Measurements from ENCODE around the gene SEC14L1. TPM values are rescaled to one million over a fixed set of nuclear protein-coding genes. Genes with fewer than 3 reads are reported as not detected.

The SEC14L1 gene
- total RNA-seq, 1 experiment from 2014 or later, result 25.8 TPM

DNA sequence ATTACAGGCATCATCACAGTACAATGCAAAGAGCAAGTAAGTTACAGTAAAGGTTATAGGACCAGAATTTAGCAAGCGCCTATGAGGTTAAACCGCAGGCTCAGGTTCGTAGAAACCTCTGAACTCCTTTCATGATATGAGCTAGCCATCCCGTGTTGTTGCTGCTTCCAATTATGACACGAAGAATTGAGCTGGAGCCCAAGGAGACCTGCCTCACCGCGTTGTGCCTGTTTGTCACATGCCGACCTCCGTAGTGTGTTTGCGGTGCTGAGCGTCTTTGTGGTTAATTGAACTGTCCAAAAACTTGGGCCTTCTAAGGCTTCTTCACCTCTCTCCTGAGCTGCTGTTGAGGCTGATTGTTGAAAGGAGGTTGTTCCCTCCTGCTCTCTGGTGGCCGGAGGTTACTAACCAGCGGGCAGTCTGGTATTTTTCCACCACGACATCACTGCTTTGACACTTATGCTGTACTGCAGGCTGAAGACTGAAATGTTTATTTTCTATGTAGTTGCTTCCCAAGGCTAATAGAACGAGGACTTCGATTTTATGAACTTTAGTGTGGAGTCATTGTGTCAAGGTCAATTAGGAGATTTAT is 67.5 kb downstream of the SEC14L1 start:
- Mint-ChIP-seq H3K4me3 (ENCODE audit: unreplicated experiment) (no peak overlapping the region), H3K36me3 (ENCODE audit: insufficient read depth, unreplicated experiment) (peaks cover 74% of the 10 kb centered on the region), H3K27ac (ENCODE audit: low read depth, unreplicated experiment) (no peak overlapping the region), H3K27me3 (ENCODE audit: insufficient read depth, unreplicated experiment) (no peaks in the 10 kb centered on the region), H3K4me1 (ENCODE audit: insufficient read depth, unreplicated experiment) (no peaks in the 10 kb centered on the region), H3K9me3 (ENCODE audit: unreplicated experiment) (no peaks in the 10 kb centered on the region)
- ChIA-PET POLR2A (interaction anchor here (0.5 to 1.8 kb wide), 5 partner anchors 9 to 148 kb away, joined by 3 to 7 read pairs (median 3); no protein-coding TSS in a partner anchor), CTCF (interaction anchor here (1.0 to 1.1 kb wide), 2 partner anchors 13 to 112 kb away, joined by 3 read pairs; no protein-coding TSS in a partner anchor)
- DNase-seq (ENCODE audit: unreplicated experiment), result no peak
- TF ChIP-seq, protein P1, sequence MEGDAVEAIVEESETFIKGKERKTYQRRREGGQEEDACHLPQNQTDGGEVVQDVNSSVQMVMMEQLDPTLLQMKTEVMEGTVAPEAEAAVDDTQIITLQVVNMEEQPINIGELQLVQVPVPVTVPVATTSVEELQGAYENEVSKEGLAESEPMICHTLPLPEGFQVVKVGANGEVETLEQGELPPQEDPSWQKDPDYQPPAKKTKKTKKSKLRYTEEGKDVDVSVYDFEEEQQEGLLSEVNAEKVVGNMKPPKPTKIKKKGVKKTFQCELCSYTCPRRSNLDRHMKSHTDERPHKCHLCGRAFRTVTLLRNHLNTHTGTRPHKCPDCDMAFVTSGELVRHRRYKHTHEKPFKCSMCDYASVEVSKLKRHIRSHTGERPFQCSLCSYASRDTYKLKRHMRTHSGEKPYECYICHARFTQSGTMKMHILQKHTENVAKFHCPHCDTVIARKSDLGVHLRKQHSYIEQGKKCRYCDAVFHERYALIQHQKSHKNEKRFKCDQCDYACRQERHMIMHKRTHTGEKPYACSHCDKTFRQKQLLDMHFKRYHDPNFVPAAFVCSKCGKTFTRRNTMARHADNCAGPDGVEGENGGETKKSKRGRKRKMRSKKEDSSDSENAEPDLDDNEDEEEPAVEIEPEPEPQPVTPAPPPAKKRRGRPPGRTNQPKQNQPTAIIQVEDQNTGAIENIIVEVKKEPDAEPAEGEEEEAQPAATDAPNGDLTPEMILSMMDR (IDR thresholded peaks at IDR 0.05; ENCODE audit: unreplicated experiment), result no peak
- intact Hi-C loops (cut with micrococcal nuclease), result no loop called here
- BruUV-seq (replicated peaks), result no TSS peak

DNA sequence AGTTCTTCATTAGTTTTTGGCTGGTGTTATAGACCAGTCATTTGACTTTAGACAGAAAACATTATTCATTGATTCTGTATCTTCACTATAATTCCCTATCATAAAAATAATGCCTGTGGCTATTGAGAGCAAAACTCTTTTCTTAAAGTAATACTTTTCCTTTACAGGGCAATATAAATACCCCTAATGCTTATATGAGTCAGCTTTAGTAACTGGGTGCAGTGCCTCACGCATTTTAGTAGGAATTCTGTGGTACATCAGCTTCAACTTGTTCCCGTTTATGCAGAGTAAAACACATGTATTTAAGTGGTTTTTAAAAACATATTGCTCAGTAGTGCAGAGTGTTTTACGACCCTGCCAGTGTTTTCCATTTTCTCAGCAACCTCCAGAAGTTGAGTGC is 68.1 kb downstream of the SEC14L1 start:
- H3K27ac Mint-ChIP-seq (ENCODE audit: low read depth, unreplicated experiment), result no peak overlapping the region
- no peak overlapping the region for H3K4me3 Mint-ChIP-seq (ENCODE audit: unreplicated experiment)
- DNase-seq (ENCODE audit: unreplicated experiment), result no peak
- TF ChIP-seq, protein P1 (IDR thresholded peaks at IDR 0.05; ENCODE audit: unreplicated experiment), result no peak
- H3K27me3 Mint-ChIP-seq (ENCODE audit: insufficient read depth, unreplicated experiment), result no peaks in the 10 kb centered on the region
- ChIA-PET CTCF (interaction anchor here (0.6 kb wide), 1 partner anchor 152 kb away, joined by 3 read pairs; no protein-coding TSS in a partner anchor), POLR2A (interaction anchor here (0.7 to 1.6 kb wide), 2 partner anchors 8 to 120 kb away, joined by 3 to 4 read pairs; no protein-coding TSS in a partner anchor)
- peaks cover 72% of the 10 kb centered on the region for H3K36me3 Mint-ChIP-seq (ENCODE audit: insufficient read depth, unreplicated experiment)
- intact Hi-C loops (cut with micrococcal nuclease), result no loop called here
- no peaks in the 10 kb centered on the region for H3K9me3 Mint-ChIP-seq (ENCODE audit: unreplicated experiment)
- no TSS peak for BruUV-seq (replicated peaks)
- no peaks in the 10 kb centered on the region for H3K4me1 Mint-ChIP-seq (ENCODE audit: insufficient read depth, unreplicated experiment)

DNA sequence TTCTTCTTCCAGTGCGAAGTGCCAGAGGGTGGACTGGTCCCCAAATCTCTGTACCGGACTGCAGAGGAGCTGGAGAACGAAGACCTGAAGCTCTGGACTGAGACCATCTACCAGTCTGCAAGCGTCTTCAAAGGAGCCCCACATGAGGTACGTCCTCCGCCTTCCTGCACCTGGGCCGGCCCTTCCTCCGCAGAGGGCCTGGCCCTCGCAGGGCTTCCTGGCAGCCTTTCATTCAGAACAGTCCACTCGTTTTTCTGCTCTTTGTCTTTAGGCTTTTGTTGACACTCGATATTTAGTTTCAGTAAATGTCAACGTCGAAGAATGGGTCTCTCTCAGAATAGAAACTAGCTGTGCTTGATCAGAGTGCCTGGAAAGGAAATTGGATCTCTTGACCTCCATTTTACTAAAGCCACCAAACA is 68.6 kb downstream of the SEC14L1 start:
- TF ChIP-seq, protein P1 (IDR thresholded peaks at IDR 0.05; ENCODE audit: unreplicated experiment), result no peak
- no TSS peak for BruUV-seq (replicated peaks)
- no peak for DNase-seq (ENCODE audit: unreplicated experiment)
- Mint-ChIP-seq H3K9me3 (ENCODE audit: unreplicated experiment) (no peaks in the 10 kb centered on the region), H3K27ac (ENCODE audit: low read depth, unreplicated experiment) (no peak overlapping the region), H3K4me1 (ENCODE audit: insufficient read depth, unreplicated experiment) (no peaks in the 10 kb centered on the region), H3K4me3 (ENCODE audit: unreplicated experiment) (no peak overlapping the region), H3K36me3 (ENCODE audit: insufficient read depth, unreplicated experiment) (peaks cover 70% of the 10 kb centered on the region), H3K27me3 (ENCODE audit: insufficient read depth, unreplicated experiment) (no peaks in the 10 kb centered on the region)
- intact Hi-C loops (cut with micrococcal nuclease), result no loop called here
- POLR2A ChIA-PET, result interaction anchor here (1.6 kb wide), 1 partner anchor 121 kb away, joined by 4 read pairs; no protein-coding TSS in a partner anchor
- CTCF ChIA-PET, result interaction anchor here (0.6 to 0.8 kb wide), 3 partner anchors 123 to 419 kb away, joined by 3 to 6 read pairs (median 4); no protein-coding TSS in a partner anchor

DNA sequence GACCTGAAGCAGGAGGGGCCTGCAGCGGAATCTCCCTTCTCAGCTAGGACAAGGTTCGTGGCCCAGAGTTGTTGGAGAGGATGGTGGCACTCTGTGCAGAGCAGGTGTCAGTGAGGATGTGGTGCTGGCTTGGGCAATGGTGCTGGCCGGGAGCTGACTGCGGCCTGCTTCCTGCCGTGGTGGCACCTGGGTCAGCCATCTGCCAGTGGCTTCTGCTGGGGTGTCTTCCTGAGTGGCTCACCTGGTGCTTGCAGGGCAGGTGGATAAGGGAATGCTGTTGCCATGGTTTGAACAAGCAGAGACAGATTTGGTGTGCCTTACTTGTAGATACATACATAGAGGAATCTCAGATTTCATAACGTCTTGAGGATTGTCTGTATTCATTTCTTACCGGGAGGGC is 69.6 kb downstream of the SEC14L1 start:
- no TSS peak for BruUV-seq (replicated peaks)
- Mint-ChIP-seq H3K27me3 (ENCODE audit: insufficient read depth, unreplicated experiment) (no peaks in the 10 kb centered on the region), H3K4me1 (ENCODE audit: insufficient read depth, unreplicated experiment) (no peaks in the 10 kb centered on the region), H3K27ac (ENCODE audit: low read depth, unreplicated experiment) (no peak overlapping the region), H3K4me3 (ENCODE audit: unreplicated experiment) (no peak overlapping the region), H3K9me3 (ENCODE audit: unreplicated experiment) (no peaks in the 10 kb centered on the region), H3K36me3 (ENCODE audit: insufficient read depth, unreplicated experiment) (peaks cover 67% of the 10 kb centered on the region)
- no peak for DNase-seq (ENCODE audit: unreplicated experiment)
- TF ChIP-seq, protein P1 (IDR thresholded peaks at IDR 0.05; ENCODE audit: unreplicated experiment), result no peak
- intact Hi-C loops (cut with micrococcal nuclease), result no loop called here
- POLR2A ChIA-PET, result interaction anchor here (0.6 kb wide), 1 partner anchor 93 kb away, joined by 3 read pairs; no protein-coding TSS in a partner anchor
- CTCF ChIA-PET, result no interaction called here

Data from MCF 10A (cell line).